SK-MEL-5 (cell line): Measurements from ENCODE around the gene METTL2B. TPM values are rescaled to one million over a fixed set of nuclear protein-coding genes. Genes with fewer than 3 reads are reported as not detected.
"Not testable (repeated sequence)": the region's sequence is repeated elsewhere in the genome, so short reads cannot be mapped to it uniquely, and the experiment has no call there.

ENCODE experiments used
- DNase-seq: peaks from one replicate; pipeline ENCODE4 v3.0.0-alpha.2; 2016; ENCODE audit warnings: low read depth, low spot score
- in situ Hi-C: cut with HindIII; loops from 2 replicates; pipeline ENCODE4 v1.10.0; 2016; ENCODE audit warnings: low sequenced_read_pairs, high pct_unique_total_duplicates, low pct_unique_long_range_greater_than_20kb
- total RNA-seq: library from RNA; depleted of rRNA; stranded (reverse); fragments of >200 nt; shearing (Covaris generic); gene quantifications from 2 replicates; pipeline ENCODE4 v1.2.3, GENCODE V29; 2014

METTL2B gene
- total RNA-seq, 1 experiment from 2014 or later, result 55.7 TPM

- DNase-seq, in situ Hi-C loops: not testable (repeated sequence)
Observed at GRCh38 chr7:128506819-128507218, 30.3 kb downstream of the METTL2B start.

GRCh38 chr7:128507321-128507993 lies 30.9 kb downstream of the METTL2B start:
- in situ Hi-C loops, result not testable (repeated sequence)
- peak; percentile 16 for DNase-seq

GRCh38 chr7:128511692-128512091 lies 35.1 kb downstream of the METTL2B start:
- in situ Hi-C loops, DNase-seq: not testable (repeated sequence)

- in situ Hi-C loops, DNase-seq: not testable (repeated sequence)
Observed at GRCh38 chr7:128515232-128515631, 38.7 kb downstream of the METTL2B start.

- DNase-seq, in situ Hi-C loops: not testable (repeated sequence)
Observed at GRCh38 chr7:128517023-128517422, 40.5 kb downstream of the METTL2B start.

- in situ Hi-C loops, result not testable (repeated sequence)
Observed at GRCh38 chr7:128523226-128523931, 46.8 kb downstream of the METTL2B start.

GRCh38 chr7:128523932-128524524 lies 47.5 kb downstream of the METTL2B start:
- DNase-seq, in situ Hi-C loops: not testable (repeated sequence)

More at GRCh38 chr7:128523226-128523931, 46.8 kb downstream of the METTL2B start:
- peak; percentile 88 for DNase-seq

- DNase-seq, in situ Hi-C loops: not testable (repeated sequence)
Observed at GRCh38 chr7:128525584-128525983, 49.0 kb downstream of the METTL2B start.

- in situ Hi-C loops, DNase-seq: not testable (repeated sequence)
Observed at GRCh38 chr7:128526062-128526466, 49.5 kb downstream of the METTL2B start.

GRCh38 chr7:128529191-128529590 lies 52.6 kb downstream of the METTL2B start:
- in situ Hi-C loops, DNase-seq: not testable (repeated sequence)

GRCh38 chr7:128530121-128530854 lies 53.7 kb downstream of the METTL2B start:
- in situ Hi-C loops, DNase-seq: not testable (repeated sequence)

- DNase-seq, result no peak
- in situ Hi-C loops, result no loop called here
Observed at GRCh38 chr7:128530855-128531104, 54.2 kb downstream of the METTL2B start.

- peak; percentile 88 for DNase-seq
- in situ Hi-C loops, result not testable (repeated sequence)
Observed at GRCh38 chr7:128531105-128531954, 54.8 kb downstream of the METTL2B start.

- peak; percentile 43 for DNase-seq
Observed at GRCh38 chr7:128531955-128532478, 55.5 kb downstream of the METTL2B start.

GRCh38 chr7:128532956-128533355 lies 56.4 kb downstream of the METTL2B start:
- in situ Hi-C loops, result not testable (repeated sequence)

More at GRCh38 chr7:128531955-128532478, 55.5 kb downstream of the METTL2B start:
- in situ Hi-C loops, result not testable (repeated sequence)

GRCh38 chr7:128537410-128537809 lies 60.9 kb downstream of the METTL2B start:
- in situ Hi-C loops, result not testable (repeated sequence)
- peak; percentile 49 for DNase-seq

More at GRCh38 chr7:128532956-128533355, 56.4 kb downstream of the METTL2B start:
- not testable (repeated sequence) for DNase-seq

GRCh38 chr7:128542530-128542929 lies 66.0 kb downstream of the METTL2B start:
- DNase-seq, in situ Hi-C loops: not testable (repeated sequence)
